Measurements from ENCODE around the gene DCC.
"Not testable (repeated sequence)": the region's sequence is repeated elsewhere in the genome, so short reads cannot be mapped to it uniquely, and the experiment has no call there.

The DCC gene

DNA sequence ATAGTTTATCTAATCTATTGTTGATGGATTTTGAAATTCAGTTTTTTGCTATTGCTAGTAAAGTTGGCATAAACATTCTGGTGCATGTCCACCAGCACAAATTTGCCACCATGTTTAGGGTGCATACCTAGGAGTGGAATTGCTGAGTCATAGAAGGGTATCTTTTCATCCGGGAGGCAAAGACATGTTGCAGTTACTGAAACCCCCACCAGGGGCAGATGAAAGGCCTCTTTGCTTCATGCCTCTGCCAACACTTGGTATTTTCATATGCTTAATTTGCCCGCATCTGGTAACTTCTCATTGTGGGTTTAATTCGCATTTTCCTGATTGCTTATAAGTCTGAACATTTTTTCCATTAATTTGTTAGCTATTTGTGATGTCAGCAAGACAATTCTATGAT lies 8.2 kb downstream of the DCC start:
- DNase-seq: no peak

DNA sequence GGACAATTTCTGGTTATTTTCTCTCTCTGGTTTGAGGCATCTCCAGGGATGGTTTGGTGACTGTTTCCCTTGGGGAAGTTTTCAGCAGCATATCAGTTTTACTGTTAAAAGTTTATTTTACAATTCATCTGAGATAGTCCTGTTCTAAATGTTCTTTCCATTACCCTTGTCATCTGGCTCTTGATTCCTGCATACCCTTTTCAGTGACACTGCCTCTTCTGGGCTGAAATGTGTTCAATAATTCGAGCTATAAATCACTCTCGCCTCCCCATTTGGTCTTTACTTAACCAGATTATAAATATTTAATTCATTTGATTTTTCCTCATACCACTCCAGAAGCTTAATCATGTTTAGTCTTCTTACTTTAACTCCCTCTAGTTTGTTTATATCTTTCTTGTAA lies 9.5 kb downstream of the DCC start:
- DNase-seq: no peak

DNA sequence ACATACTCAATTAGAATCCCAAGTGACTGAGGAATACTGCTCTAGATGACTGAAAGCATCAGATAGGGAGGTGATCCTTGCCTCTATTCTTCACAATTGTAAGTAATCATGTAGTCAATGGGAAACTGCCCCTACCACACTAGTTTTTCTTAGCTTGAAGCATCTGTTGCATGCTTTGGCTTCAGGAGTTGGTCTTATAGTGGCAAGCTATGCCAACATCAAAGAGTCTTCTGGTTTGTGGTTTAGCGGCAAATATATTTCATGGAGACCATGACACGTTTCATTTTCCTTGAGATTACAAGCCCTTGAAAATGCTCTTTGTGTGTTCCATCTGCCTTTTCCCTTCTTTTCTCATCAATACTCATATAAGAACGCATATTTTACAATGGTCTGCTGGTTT lies 12.9 kb downstream of the DCC start:
- no peak for DNase-seq

DNA sequence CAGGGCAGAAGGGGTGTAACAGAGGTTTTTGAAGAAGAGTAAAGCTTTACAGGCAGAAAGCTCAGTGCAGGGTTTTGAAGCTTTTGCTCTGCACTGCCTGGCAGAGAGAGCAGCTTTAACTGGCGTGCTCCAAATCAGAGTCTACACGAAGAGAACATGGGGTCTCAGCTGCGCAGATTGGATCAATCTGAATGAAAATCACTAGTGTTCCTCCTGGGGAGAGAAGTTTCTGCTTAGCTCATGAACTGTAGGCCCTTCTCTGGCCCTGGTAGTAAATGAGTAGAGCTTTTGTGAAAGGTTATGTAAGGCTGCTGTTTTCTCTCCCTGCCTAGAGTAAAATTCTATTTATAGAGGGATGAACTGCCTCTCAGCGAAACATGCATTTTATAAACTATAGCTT lies 13.6 kb downstream of the DCC start:
- DNase-seq: no peak

DNA sequence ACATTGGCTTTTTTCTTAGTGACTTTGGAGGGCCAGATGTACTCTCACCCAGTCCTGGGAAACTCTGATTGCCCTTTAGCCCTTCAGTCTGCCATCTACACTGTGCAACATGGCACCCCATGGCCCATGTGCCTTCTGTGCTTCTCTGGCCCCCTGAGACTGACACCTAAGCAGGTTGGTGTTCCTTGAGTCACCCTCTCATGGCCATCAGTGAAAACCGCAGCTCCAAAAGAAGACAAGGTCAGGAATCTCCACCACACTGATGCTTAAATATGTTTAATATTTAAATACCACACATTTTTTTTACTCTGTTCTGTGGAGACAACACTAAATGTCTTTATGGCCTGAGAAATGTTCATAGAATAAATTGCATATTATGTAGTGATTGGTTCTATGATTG lies 23.9 kb downstream of the DCC start:
- DNase-seq: no peak

DNA sequence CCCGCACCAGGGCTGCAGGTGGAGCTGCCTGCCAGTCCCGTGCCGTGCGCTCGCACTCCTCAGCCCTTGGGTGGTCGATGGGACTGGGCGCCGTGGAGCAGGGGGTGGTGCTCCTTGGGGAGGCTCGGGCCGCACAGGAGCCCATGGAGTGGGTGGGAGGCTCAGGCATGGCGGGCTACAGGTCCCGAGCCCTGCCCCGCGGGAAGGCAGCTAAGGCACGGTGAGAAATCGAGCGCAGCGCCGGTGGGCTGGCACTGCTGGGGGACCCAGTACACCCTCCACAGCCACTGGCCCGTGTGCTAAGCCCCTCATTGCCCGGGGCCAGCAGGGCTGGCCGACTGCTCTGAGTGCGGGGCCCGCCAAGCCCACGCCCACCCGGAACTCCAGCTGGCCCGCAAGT lies 26.9 kb downstream of the DCC start:
- not testable (repeated sequence) for DNase-seq

DNA sequence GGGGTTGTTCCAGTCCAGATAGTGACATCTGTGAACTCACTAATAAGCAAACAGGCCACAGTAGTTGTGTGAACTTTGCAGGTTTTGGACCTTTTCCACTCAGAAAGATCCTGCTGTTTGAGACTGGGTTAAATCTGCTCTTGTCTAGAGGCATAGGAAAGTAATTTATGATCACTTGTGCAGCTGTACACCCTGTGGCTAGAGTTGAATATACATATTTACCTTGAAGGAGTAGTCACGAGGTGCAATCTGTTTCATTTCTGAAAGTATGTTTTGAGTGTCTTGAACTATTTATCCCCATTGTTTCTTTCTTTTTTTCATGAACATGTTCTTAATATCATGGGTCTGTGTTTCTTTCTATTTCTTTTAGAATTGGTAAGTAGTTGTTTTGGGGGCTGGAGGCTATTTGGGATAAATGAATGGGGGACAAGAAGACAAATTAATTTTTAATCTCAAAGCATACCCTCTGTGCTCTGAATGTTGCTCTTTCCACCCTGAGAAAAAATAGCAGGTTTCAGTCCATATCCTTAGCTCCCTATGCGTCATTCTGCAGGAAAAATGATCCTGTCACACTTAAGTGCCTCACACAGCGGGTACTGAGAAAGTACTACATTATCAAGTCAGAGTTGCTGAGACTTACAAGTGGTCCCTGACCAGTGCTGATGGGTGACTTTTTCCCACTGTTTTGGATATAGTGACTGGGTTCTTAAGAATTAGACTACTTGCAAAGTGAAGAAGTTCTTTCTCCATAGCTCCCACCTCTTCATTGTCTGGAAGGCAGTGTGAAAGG lies 28.2 kb downstream of the DCC start:
- no peak for DNase-seq

DNA sequence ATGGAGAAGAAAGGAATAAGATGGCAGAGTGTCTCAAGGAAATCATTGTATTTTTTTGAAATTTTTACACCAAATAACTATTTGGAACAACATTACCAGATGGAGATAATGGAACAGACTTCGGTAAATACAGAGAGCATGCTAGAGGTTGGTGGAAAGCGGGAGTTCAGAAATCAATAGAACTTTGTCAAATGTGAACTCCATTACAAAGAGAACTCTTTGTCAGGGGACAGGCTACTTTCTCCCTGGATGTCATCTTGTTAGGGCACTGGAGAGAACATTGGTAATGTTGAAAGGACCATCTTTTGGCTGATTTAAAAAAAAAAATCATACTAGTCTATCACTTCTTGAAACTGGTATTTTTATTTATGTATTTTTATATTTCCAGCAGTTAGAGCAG lies 30.8 kb downstream of the DCC start:
- no peak for DNase-seq

DNA sequence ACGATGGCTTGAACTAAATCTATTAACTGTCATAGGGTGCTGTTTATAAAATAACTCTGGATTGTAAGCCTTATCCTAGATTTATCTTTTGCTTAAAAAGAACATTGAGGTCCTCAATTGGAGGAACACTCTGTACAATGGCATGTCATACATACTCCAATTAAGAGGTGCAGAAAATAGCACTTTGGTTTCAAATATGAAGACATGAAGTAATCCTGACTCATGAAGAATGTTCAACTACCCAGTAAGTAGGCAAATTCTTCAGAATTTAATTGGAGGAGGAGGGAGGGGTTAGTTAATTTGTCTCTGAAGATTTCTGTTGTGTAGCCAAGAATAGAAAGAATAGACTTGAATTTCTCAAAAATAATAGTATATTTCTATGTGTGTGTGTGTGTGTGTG lies 36.1 kb downstream of the DCC start:
- no peak for DNase-seq

DNA sequence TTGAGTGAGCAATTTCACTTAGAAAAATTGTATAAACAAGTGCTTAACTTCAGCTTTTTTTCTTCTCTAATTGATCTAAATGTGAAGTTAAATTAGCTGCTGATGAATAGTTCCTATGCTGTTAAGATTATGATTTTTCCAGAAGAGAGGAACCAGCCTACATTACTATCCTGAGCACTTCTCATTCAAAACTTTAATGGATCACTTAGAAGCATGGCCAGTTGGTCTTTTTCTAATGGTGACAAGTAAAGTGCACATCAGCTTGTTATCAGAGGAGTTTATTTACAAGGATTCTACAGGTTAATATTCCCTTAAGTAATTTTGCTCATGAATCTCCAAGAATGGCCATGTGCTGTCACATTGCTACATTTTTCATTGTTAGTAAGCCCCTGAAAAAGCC lies 37.1 kb downstream of the DCC start:
- DNase-seq: no peak

DNA sequence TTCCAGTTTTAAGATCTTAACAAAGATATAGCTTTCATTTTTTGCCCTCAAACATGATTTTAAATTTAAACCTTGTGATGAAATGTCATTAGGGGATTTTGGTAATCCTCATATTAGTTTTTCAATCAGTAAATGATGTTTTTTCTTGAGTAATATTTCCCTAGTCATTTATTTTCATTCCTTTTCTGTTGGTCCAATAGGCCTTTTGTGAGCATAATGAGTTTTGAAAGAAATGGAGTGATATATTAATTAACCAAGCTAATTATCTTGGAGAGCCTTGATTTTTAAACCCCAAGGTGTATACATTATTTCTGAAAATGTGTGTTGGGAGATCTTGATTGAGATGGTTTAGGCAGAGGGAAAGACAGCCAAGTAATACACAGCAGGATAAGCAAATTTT lies 46.3 kb downstream of the DCC start:
- DNase-seq: no peak

DNA sequence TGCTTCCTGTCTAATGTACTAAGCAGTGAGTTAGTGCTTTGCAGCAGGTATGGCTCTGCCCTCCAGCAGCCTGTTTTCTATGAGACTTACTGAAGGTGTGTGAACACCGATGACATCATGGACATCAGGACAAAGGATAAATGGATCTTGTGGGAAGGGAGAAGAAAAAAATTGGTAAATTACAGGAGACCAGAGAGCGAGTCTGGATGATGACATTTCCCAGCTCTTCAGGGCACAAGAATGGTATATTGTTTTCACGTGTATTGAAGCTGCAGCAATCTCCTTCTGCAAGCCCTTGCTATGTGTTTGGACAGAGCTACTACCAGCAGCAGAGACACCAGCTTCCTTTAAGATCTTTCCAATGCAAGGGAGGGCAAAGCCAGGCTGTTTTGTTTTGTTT lies 47.2 kb downstream of the DCC start:
- no peak for DNase-seq

DNA sequence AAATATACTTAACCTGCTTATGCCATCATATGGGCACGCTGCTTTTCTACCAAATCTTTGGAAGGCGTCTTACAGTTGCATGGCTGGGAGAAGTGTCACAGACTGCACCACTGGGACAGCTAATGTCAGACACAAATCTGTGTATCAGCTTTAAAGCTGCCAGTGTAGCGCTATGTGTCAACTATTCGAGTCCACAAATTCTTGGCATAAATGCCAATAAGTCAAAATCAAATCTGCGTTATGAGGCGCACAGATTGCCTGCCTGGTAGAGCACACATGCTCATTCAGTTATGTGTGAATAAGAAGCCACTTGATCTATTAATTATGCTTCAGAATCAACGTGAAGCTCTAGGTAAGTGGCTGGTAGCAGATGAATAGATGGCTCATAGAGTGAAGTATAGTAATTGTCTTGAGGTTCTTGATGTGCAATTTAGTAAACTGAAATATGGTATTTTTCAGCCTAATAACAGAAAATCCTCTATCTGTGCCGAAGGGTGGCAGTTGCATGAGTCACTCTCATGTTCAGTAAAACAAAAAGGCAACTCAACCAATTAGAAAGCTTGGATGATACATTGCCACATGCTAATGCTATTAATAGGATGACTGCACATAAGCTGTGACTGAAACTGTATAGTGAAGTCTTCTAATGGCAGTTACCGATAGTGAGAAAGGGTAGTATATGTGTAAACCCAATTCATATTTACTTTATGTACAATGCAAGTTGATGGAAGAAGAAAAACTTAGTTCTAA lies 52.0 kb downstream of the DCC start:
- DNase-seq: no peak

DNA sequence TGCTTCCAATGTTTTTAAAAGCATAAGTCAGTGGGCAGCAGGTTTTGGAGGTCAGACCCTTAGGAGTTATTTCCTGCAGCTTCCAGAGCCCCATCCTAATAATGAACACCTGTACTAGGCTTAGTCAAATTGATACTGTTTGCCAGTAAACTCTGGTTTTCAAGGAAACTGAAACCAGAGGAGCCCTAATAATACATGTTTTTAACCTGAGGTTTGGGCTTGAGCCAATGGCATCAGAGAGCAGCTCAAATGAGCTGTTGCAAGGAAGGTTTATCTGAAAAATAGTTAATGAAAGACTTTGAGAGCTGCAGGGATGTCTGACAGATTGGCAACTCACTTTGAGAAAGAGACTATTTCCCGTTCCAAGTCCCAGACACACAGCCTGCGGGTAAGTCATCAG lies 54.6 kb downstream of the DCC start:
- DNase-seq: no peak

DNA sequence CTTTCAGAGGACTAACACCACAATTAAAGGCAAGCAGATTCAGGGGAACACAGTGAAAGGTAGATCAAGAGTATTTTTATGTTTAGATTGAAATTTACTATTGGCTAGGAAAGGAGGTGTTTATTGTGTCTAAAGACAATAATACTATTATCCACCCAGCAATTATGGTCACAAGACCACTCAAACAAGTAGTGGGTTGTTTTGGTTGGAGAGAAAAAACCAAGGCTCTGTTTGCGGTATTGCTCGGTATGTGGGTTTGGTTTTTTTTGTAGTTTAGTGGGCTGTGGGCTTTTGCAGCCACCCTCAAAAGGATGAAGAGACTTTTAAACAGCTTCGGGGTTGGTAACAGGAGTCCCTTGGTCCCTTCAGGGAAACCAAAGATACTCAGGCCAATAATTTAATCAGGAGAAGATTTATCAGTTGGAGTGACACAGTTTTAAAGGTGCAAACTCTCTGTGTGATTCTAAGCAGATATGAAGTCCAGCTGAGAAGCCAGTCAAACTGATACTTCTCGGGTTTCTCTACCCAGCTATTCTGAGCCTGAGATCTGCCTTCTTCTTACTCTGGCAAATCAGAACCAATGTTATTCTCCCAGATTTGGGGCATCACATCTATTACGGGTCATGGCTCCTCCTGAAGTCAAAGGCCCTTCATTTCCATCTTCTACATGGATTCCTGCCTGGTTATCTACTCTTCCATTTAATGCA lies 55.3 kb downstream of the DCC start:
- DNase-seq: no peak

DNA sequence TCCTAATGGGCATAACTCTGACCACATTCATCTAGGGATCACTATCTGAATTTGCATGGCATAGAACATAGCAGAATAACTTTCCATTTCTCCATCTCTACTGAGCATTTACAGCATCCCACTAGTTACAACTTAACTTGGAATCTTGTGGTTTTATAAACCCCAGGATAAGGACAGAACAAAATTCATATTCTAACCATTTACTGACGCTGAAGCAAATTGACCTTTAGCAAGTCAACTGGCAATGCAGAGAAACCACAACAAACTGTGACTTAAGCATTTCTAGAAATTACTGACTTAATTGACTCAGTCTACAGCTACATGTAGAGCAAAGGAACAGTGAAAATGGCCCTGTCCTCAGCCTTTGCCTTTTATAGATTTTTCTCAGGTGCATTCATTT lies 61.2 kb downstream of the DCC start:
- no peak for DNase-seq

DNA sequence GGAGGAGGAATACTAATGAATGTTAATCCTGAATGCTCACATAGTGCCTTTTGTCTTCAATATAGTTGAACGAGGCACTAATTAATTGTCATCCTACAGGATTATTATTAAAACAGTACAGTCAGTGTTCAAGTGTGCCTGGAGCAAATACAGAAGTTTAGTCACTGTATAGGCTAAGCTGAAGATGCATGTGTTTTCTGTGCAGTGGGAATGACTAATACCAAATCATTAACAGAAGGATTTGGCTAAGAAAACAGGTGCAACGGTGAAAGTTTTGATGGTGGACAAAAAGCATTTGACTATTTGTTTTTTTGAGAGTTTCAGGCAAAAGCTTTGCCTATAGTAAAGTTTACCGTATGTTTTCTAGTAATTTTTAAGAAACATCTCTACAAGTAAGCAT lies 62.8 kb downstream of the DCC start:
- no peak for DNase-seq

DNA sequence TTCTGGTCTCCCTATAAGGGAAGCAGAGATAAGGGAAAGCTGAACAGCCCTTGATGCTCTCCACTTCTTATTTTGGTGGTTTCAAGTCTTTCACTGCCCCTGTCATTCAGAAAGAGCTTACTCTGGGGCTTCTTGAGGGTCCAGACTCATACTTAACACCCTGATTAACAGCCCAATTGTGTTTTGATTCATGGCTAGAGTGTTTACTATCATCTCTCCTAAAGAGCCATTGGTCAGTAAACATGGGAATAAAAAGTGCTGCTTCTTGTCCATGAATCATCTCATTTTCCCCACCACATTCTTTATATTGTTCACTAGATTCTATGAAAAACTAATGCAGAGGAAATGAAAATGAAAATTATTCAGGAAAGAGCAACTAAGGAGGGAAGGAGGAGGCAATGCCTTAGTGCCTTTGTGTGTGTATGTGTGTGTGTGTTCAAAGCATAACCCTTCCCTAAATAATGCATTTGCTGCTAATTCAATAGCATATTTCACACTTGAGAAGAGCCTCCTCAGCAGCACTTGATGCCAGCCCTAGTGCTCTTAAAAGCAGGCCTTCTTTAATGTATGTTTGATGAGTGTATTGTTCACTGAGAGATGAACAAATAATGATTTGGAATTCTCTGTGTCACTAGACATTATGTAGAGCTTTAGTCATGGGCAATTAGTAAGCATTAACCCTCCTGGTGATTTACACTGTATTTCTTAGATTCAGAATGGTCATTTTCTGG lies 63.5 kb downstream of the DCC start:
- peak; percentile 11 for DNase-seq

DNA sequence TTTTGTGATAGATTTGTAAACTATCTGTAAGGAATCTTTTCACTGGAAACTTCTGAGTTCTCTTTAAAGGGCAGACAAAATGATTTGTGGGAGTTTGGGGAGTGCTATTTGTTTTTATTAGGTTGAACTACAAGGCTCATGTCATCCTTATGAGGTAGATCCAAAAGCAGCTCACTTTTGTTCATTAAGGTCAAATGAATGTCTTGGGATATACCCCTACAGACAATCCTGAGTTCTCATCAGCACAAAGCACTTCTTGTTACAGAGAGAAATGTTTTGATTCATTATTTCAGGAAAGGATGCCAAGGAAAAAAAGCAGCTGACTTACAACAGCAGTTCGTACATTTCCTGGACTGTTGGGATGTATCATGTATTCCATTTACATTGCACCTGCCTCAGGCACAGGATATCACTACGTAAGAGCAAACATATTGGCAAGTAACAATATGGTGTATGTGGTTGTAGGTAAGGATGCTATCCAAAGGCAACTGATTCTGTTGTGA lies 68.9 kb downstream of the DCC start:
- DNase-seq: no peak

DNA sequence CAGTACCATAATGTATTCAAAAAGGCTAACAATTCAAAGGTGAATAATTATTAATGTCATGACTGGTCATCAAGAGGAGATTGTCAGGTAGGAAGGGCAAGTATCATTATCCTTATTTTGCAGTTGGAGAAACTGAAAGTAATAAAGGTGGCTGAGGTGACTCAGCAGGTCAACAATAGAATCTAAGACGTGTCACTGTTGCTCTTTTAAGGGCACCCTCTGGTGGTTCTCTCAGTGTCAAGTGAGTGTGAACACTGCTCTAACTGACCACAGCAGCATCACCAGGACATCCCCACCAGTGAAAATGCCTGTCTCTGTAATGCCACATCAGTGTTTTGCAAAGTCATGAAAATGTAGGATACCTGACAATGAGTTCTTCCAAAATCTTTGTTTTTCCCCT lies 69.7 kb downstream of the DCC start:
- no peak for DNase-seq

DNA sequence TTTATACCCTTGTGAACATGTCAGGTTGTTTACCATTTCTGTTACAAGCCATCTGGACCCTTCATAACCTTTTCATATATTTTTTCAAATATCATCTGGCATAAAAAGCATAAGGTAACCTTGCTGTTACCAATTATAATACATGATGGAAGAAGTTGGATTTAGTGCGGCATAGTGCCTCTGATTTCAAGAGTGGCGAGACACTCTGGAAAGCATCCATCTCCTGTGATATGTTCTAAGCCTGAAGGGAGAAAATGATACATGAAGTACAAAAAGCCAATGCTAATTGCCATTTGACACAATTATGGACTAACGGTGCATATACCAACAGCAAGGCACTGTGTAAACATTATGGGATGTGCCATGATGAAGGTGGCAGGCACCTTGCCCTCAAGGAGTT lies 75.1 kb downstream of the DCC start:
- DNase-seq: no peak

DNA sequence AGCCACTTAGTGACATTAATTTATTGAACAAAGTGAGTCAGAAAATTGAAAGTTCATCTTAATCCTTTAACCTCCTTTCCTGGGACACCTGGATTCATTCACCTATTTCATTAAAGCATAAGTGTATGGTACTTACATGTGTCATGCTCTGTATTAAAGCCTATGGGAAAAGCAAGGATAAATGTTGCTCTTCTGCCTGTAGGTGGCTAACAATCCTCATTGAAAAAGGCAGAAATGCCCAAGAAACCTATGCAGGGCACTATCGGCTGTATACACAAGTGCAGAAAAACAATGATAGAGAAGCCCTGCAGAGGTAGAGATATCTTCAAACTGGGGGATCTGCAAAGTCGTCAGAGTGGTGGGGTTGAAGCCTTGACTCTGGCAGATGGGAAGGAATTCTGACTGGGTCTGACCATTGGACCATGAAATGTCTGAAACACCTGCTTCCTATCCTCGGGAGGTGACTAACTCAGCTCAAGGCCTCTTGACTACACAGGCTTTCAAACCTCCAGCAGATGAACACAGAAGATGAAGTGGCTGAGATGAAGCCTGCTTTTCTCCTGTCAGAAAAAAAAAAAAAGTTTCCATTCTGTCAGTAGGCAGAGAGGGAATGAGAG lies 83.1 kb downstream of the DCC start:
- no peak for DNase-seq

DNA sequence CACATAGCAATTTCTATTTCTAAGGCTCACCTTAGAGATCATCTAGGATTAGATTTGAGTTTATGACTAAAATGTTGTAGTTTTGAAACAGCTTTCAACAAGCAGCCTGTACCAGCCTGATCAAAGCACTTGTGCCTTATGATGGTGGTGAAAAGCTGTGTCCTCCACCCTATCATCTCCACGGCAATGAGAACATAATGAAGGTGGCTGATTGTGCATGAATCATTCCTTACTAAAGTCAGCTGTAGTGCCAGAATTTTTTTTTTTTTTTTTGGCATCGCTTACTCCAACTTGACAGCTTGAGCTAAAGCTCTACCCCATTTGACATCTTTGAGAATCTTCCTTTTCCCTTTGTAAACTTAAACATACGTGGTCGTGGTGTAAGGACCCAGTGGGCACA lies 86.0 kb downstream of the DCC start:
- no peak for DNase-seq
